Fibroblast of lung (primary cell): Measurements from ENCODE around the gene HPCAL1. TPM values are rescaled to one million over a fixed set of nuclear protein-coding genes. Genes with fewer than 3 reads are reported as not detected.

Source experiments
- DNase-seq, 2 donors: peaks; one replicate each; pipeline versions ENCODE4 v3.0.0 to v3.0.0-alpha.2; 2010; ENCODE audit warnings: low read depth in 2 of 2
- H2AFZ ChIP-seq: 2 replicates; pipeline ENCODE4 v1.5.1; 2012; ENCODE audit warnings: low read length, control low read depth, inconsistent platforms
- H3K27ac ChIP-seq: 2 replicates; pipeline ENCODE4 v1.5.1; 2011; ENCODE audit warnings: low read length, control low read depth; ENCODE audit not compliant: insufficient read depth
- H3K27me3 ChIP-seq: 2 replicates; pipeline ENCODE4 v1.5.1; 2011; ENCODE audit warnings: mild to moderate bottlenecking, low read length; ENCODE audit not compliant: control insufficient read depth, insufficient read depth
- H3K36me3 ChIP-seq: 2 replicates; pipeline ENCODE4 v1.5.1; 2011; ENCODE audit warnings: low read length; ENCODE audit not compliant: control insufficient read depth, insufficient read depth
- H3K4me1 ChIP-seq: 2 replicates; pipeline ENCODE4 v1.5.1; 2011; ENCODE audit warnings: low read length; ENCODE audit not compliant: control insufficient read depth, insufficient read depth; ENCODE audit errors: extremely low read depth
- H3K4me2 ChIP-seq: 2 replicates; pipeline ENCODE4 v1.5.1; 2011; ENCODE audit warnings: low read length, control low read depth; ENCODE audit not compliant: insufficient read depth; ENCODE audit errors: extremely low read depth
- H3K4me3 ChIP-seq, 4 experiments: fragments of 200-600 bp in 1 of 4; sonication (generic) in 1 of 4; replicated peaks in 1 of 4; 2 replicates each; pipeline ENCODE4 v1.5.1; 2011 to 2016; ENCODE audit warnings: low read length in 4 of 4, low read depth in 3 of 4, mild to moderate bottlenecking in 3 of 4, control low read depth in 2 of 4, inconsistent platforms in 1 of 4, mixed read lengths in 1 of 4; ENCODE audit not compliant: insufficient read depth in 1 of 4; ENCODE audit errors: control extremely low read depth in 1 of 4
- H3K79me2 ChIP-seq: 2 replicates; pipeline ENCODE4 v1.5.1; 2012; ENCODE audit warnings: mild to moderate bottlenecking, low read length, inconsistent platforms; ENCODE audit not compliant: control insufficient read depth, insufficient read depth
- H3K9ac ChIP-seq: 2 replicates; pipeline ENCODE4 v1.5.1; 2011; ENCODE audit warnings: mild to moderate bottlenecking, low read length, control low read depth; ENCODE audit not compliant: insufficient read depth
- H3K9me3 ChIP-seq: 2 replicates; pipeline ENCODE4 v1.5.1; 2012; ENCODE audit warnings: low read depth, low read length; ENCODE audit not compliant: control insufficient read depth, insufficient read depth
- H4K20me1 ChIP-seq: 2 replicates; pipeline ENCODE4 v1.5.1; 2011; ENCODE audit warnings: low read length; ENCODE audit not compliant: control insufficient read depth, insufficient read depth; ENCODE audit errors: extremely low read depth
- EZH2 ChIP-seq: IDR thresholded peaks from 2 replicates; pipeline ENCODE4 v1.5.1; 2012; ENCODE audit warnings: low read length, control low read depth, mild to moderate bottlenecking; ENCODE audit errors: missing control alignments
- polyA plus RNA-seq, 2 donors: library from polyadenylated mRNA; depleted of rRNA in 1 of 2; stranded (reverse) in 1 of 2; unstranded in 1 of 2; fragments of >200 nt; gene quantifications; 2 replicates each; pipeline ENCODE4 v1.2.1, GENCODE V29; 2011 to 2012; ENCODE audit warnings: missing spikeins in 1 of 2
- total RNA-seq: library from RNA; depleted of rRNA; stranded (reverse); fragments of >200 nt; gene quantifications from 2 replicates; pipeline ENCODE4 v1.2.1, GENCODE V29; 2014
- TF ChIP-seq, protein P1 (sequence below), 2 donors: IDR thresholded peaks in 1 of 2; conservative IDR thresholded peaks in 1 of 2; 1 replicate in 1 of 2; 2 replicates in 1 of 2; pipeline ENCODE4 v1.5.1; 2011 to 2012; ENCODE audit warnings: low read length in 2 of 2, control low read depth in 1 of 2, inconsistent platforms in 1 of 2, low read depth in 1 of 2, mild to moderate bottlenecking in 1 of 2

HPCAL1 gene
- total and polyA plus RNA-seq, 2 donors (not counting 1 experiment from before 2014, with no cell fraction given) = 11.4 to 34.5 TPM

DNA sequence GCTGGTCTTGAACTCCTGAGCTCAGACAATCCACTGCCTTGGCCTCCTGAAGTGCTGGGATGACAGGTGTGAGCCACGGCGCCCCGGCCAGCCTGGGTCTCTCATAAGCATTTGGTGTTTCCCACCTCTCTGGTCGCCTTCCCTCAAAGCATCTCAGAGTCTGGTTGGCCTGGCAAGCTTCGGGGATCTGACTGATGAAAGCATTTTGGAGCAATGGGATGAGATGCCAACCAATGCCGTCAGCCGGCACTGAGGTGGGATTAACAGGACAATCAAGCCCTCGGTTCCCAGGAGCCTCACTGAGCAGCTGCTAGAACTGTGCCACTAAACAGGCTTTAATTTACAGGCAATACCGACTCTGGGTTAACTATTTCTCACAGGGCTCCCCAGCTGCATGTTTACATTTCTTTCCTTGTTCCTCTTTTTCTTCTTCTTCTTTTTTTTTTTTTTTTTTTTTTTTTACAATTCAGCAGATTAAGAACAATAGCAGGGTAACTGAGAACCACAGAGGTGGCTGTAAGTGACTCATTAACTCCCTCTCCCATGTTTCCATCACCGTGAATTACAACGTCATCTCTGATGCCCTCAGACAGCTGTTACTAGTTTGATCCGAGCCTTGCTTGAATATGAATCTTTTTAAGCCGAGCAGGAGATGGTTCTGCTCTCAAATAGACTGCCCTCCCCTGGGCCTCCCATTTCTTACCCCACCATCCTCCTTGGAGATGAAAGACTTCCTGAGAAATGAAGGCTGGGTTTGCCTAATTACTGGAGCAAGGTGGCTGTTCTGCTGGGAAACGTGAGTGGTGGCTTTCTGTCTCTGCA is 107.5 kb downstream of the HPCAL1 start:
- no peaks in the 10 kb centered on the region for H3K27me3 ChIP-seq
- H3K4me2 ChIP-seq = no peak overlapping the region
- no peaks in the 10 kb centered on the region for H4K20me1 ChIP-seq
- H3K4me3 ChIP-seq = no peak overlapping the region
- DNase-seq = peak in 1 of 2 donors; percentile 68
- no peaks in the 10 kb centered on the region for H3K36me3 ChIP-seq
- no peaks in the 10 kb centered on the region for H3K79me2 ChIP-seq
- no peak for TF ChIP-seq EZH2
- TF ChIP-seq, protein P1, sequence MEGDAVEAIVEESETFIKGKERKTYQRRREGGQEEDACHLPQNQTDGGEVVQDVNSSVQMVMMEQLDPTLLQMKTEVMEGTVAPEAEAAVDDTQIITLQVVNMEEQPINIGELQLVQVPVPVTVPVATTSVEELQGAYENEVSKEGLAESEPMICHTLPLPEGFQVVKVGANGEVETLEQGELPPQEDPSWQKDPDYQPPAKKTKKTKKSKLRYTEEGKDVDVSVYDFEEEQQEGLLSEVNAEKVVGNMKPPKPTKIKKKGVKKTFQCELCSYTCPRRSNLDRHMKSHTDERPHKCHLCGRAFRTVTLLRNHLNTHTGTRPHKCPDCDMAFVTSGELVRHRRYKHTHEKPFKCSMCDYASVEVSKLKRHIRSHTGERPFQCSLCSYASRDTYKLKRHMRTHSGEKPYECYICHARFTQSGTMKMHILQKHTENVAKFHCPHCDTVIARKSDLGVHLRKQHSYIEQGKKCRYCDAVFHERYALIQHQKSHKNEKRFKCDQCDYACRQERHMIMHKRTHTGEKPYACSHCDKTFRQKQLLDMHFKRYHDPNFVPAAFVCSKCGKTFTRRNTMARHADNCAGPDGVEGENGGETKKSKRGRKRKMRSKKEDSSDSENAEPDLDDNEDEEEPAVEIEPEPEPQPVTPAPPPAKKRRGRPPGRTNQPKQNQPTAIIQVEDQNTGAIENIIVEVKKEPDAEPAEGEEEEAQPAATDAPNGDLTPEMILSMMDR (conservative IDR thresholded peaks at IDR 0.05 in 1 of 2, IDR thresholded peaks at IDR 0.05 in 1 of 2; ENCODE audit: low read depth in 1 of 2, low read length in 2 of 2) = no peak
- H3K4me1 ChIP-seq = peaks cover 12% of the 10 kb centered on the region
- no peak overlapping the region for H3K9ac ChIP-seq
- no peak overlapping the region for H3K27ac ChIP-seq
- no peak overlapping the region for H2AFZ ChIP-seq
- H3K9me3 ChIP-seq = no peaks in the 10 kb centered on the region

DNA sequence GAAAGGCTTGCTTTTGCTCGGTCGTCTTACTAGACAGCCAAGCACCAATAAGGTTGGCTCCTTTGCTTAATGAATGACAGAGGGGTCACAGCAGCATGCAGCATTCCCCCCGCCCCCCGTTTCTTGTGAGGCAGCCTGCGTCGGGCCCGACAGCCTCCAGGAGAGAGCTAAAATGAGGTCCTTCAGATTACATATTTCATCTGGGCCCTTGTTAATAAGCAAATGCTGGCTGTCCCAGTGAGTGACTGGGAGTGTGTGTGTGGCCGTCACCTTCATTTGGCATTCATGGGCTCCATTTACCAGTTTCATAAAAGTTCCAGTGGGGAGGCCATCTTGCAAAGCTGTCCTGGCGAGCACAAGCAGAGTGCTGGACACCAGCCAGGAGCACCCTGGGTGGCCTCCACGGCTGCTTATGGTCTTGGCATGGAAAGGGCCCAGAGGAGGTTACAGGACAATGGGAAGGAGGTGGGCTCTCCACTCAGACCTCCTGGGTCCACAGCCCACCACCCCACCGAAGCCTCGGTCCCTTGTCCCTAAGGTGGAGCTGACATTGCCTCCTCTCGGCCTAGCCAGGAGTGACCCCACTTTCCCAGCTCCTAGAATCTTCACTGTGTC is 108.2 kb downstream of the HPCAL1 start:
- Histone ChIP-seq H3K4me3 (no peak overlapping the region), H3K9me3 (no peaks in the 10 kb centered on the region), H3K9ac (no peak overlapping the region), H3K27me3 (no peaks in the 10 kb centered on the region), H3K79me2 (no peaks in the 10 kb centered on the region), H2AFZ (no peak overlapping the region), H3K4me1 (peaks cover 12% of the 10 kb centered on the region), H3K4me2 (no peak overlapping the region), H3K36me3 (no peaks in the 10 kb centered on the region), H4K20me1 (no peaks in the 10 kb centered on the region), H3K27ac (no peak overlapping the region)
- no peak for DNase-seq
- TF ChIP-seq, protein P1 (conservative IDR thresholded peaks at IDR 0.05 in 1 of 2, IDR thresholded peaks at IDR 0.05 in 1 of 2; ENCODE audit: low read depth in 1 of 2, low read length in 2 of 2) = no peak
- TF ChIP-seq EZH2 = no peak

DNA sequence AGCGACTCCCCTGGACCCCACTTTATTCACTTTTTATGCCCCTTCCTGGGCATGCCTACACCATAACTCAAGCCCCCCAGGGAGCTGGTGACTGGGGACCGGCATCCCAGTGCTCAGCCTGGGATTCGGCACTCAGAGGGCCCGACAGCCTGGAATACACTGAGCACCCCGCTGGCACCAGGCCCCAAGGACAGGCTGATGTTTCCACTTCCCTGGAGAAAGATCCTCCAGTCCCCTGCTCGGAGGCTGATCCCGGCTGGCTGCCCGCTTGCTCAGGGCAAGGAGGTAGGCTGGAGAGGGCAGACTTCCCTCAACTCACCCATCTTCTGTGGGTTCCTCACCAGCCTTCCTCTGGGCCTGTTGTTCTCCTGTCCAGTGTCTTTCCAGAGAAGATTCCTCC is 108.9 kb downstream of the HPCAL1 start:
- no peak overlapping the region for H2AFZ ChIP-seq
- H3K27me3 ChIP-seq = no peaks in the 10 kb centered on the region
- H3K4me2 ChIP-seq = no peak overlapping the region
- no peaks in the 10 kb centered on the region for H4K20me1 ChIP-seq
- no peak for DNase-seq
- no peak overlapping the region for H3K27ac ChIP-seq
- no peaks in the 10 kb centered on the region for H3K36me3 ChIP-seq
- H3K79me2 ChIP-seq = no peaks in the 10 kb centered on the region
- no peak for TF ChIP-seq EZH2
- TF ChIP-seq, protein P1 (conservative IDR thresholded peaks at IDR 0.05 in 1 of 2, IDR thresholded peaks at IDR 0.05 in 1 of 2; ENCODE audit: low read depth in 1 of 2, low read length in 2 of 2) = no peak
- peaks cover 12% of the 10 kb centered on the region for H3K4me1 ChIP-seq
- no peak overlapping the region for H3K4me3 ChIP-seq
- no peaks in the 10 kb centered on the region for H3K9me3 ChIP-seq
- H3K9ac ChIP-seq = no peak overlapping the region
